Transverse colon (tissue), 4 donors: ENCODE measurements around the gene GC. TPM values are rescaled to one million over a fixed set of nuclear protein-coding genes. Genes with fewer than 3 reads are reported as not detected.
A peak's percentile ranks its signal among the peaks of the same experiment; 100 is the strongest.

ENCODE experiments used
- DNase-seq: peaks from one replicate; pipeline ENCODE4 v3.0.0-alpha.2; 2019
- H3K27ac ChIP-seq, 4 donors: fragments of 200-600 bp; sonication (generic); 2 replicates each; pipeline ENCODE4 v1.5.1; 2016 to 2018; ENCODE audit warnings: inconsistent platforms in 4 of 4
- H3K27me3 ChIP-seq: fragments of 200-600 bp; sonication (generic); 2 replicates; pipeline ENCODE4 v1.5.1; 2017; ENCODE audit warnings: inconsistent platforms
- H3K36me3 ChIP-seq, 4 donors: fragments of 200-600 bp; sonication (generic); 2 replicates each; pipeline ENCODE4 v1.5.1; 2017 to 2019; ENCODE audit warnings: inconsistent platforms in 4 of 4
- H3K4me1 ChIP-seq, 4 donors: fragments of 200-600 bp; sonication (generic); 2 replicates each; pipeline ENCODE4 v1.5.1; 2017 to 2020; ENCODE audit warnings: inconsistent platforms in 4 of 4
- H3K4me3 ChIP-seq, 4 donors: fragments of 200-600 bp; sonication (generic); 1 replicate in 1 of 4; 2 replicates in 3 of 4; pipeline versions ENCODE4 v1.5.1 to v1.6.1; 2017 to 2019; ENCODE audit warnings: inconsistent platforms in 4 of 4
- H3K9me3 ChIP-seq, 2 donors: fragments of 200-600 bp; sonication (generic); 2 replicates each; pipeline ENCODE4 v1.5.1; 2017 to 2019; ENCODE audit warnings: inconsistent platforms in 2 of 2
- EP300 ChIP-seq: sonication (generic); formaldehyde crosslinking; IDR thresholded peaks from one replicate; pipeline ENCODE4 v1.6.1; 2017; ENCODE audit warnings: antibody characterized with exemption, low read depth
- POLR2A ChIP-seq: fragments of 450-650 bp; IDR thresholded peaks from one replicate; pipeline ENCODE4 v1.6.1; 2016; ENCODE audit warnings: antibody characterized with exemption, mild to moderate bottlenecking, moderate library complexity
- POLR2AphosphoS5 ChIP-seq, 3 donors: sonication (generic); formaldehyde crosslinking; IDR thresholded peaks; one replicate each; pipeline ENCODE4 v1.6.1; 2016; ENCODE audit warnings: antibody characterized with exemption in 3 of 3
- WGBS, 2 donors: methylation state at CpG; one replicate each; pipeline ENCODE4 v1.1.5; 2018; ENCODE audit warnings: low coverage in 1 of 2; 5-methylcytosine and 5-hydroxymethylcytosine counted together
- in situ Hi-C, 4 donors: fragments of 200-750 bp; cut with MboI; loops; one replicate each; pipeline versions ENCODE4 v1.15.0 to v1.15.1; 2017; ENCODE audit warnings: low sequenced_read_pairs in 3 of 4, low pct_ligation_motif_present in 1 of 4, low pct_unique_long_range_greater_than_20kb in 1 of 4
- intact Hi-C: fragments of 100-400 bp; cut with DNase I; formaldehyde crosslinking; loops from one replicate; pipeline ENCODE4 v1.15.1; 2023; ENCODE audit warnings: low total_unique reads
- total RNA-seq, 4 donors: library from RNA; depleted of rRNA; stranded (reverse); fragments of >200 nt; gene quantifications; one replicate each; pipeline ENCODE4 v1.1.0, GENCODE V29; 2016
- TF ChIP-seq, protein P1 (sequence below), 5 experiments: fragments of 200-600 bp in 3 of 5; fragments of 450-650 bp in 2 of 5; sonication (generic) in 3 of 5; IDR thresholded peaks; 1 replicate in 2 of 5; 2 replicates in 3 of 5; pipeline ENCODE4 v1.5.1; 2016 to 2017; ENCODE audit warnings: antibody characterized with exemption in 5 of 5, inconsistent platforms in 3 of 5, mild to moderate bottlenecking in 2 of 5, moderate library complexity in 1 of 5

GC gene
- total RNA-seq, 4 donors from 2014 or later = not detected

DNA sequence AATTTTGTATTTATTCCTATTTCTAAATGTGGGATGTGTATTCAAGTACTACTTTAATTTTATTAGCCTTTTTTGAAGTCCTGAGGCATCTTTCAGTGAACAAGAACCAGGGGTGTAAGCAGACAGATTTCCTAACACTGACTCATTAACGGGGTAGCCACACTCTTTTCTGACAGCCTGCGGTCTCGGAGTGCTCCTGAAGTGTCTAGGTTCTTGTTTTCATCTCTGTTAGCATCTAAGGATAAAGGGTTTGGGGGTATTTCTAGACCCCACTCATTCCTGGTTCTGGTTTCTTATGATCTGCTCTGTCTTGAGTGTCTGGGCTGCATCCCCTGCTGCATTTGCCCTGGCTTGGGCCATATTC, 71.9 kb downstream of the GC start:
- Histone ChIP-seq H3K27ac (peak overlapping the region; percentile 50 to 71 (median 64)), H3K9me3 (no peaks in the 10 kb centered on the region), H3K36me3 (no peaks in the 10 kb centered on the region), H3K27me3 (no peaks in the 10 kb centered on the region), H3K4me1 (peaks cover 0 to 35% (median 17%) of the 10 kb centered on the region in 4 donors), H3K4me3 (no peak overlapping the region)
- DNase-seq = no peak
- in situ Hi-C loops (loop anchor here (10.0 to 25.0 kb wide), 4 partner anchors 475 to 1100 kb away; partner anchors contain the start of gene JCHAIN (in 2 of the 4)), intact Hi-C loops (no loop called here)
- 76 to 90% methylated on average over 3 of the region's 3 CpGs for WGBS, 2 donors
- no peak for TF ChIP-seq POLR2AphosphoS5 (IDR thresholded peaks at IDR 0.05)
- TF ChIP-seq, protein P1, sequence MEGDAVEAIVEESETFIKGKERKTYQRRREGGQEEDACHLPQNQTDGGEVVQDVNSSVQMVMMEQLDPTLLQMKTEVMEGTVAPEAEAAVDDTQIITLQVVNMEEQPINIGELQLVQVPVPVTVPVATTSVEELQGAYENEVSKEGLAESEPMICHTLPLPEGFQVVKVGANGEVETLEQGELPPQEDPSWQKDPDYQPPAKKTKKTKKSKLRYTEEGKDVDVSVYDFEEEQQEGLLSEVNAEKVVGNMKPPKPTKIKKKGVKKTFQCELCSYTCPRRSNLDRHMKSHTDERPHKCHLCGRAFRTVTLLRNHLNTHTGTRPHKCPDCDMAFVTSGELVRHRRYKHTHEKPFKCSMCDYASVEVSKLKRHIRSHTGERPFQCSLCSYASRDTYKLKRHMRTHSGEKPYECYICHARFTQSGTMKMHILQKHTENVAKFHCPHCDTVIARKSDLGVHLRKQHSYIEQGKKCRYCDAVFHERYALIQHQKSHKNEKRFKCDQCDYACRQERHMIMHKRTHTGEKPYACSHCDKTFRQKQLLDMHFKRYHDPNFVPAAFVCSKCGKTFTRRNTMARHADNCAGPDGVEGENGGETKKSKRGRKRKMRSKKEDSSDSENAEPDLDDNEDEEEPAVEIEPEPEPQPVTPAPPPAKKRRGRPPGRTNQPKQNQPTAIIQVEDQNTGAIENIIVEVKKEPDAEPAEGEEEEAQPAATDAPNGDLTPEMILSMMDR (IDR thresholded peaks at IDR 0.05) = no peak
- no peak for TF ChIP-seq EP300
- TF ChIP-seq POLR2A = no peak

DNA sequence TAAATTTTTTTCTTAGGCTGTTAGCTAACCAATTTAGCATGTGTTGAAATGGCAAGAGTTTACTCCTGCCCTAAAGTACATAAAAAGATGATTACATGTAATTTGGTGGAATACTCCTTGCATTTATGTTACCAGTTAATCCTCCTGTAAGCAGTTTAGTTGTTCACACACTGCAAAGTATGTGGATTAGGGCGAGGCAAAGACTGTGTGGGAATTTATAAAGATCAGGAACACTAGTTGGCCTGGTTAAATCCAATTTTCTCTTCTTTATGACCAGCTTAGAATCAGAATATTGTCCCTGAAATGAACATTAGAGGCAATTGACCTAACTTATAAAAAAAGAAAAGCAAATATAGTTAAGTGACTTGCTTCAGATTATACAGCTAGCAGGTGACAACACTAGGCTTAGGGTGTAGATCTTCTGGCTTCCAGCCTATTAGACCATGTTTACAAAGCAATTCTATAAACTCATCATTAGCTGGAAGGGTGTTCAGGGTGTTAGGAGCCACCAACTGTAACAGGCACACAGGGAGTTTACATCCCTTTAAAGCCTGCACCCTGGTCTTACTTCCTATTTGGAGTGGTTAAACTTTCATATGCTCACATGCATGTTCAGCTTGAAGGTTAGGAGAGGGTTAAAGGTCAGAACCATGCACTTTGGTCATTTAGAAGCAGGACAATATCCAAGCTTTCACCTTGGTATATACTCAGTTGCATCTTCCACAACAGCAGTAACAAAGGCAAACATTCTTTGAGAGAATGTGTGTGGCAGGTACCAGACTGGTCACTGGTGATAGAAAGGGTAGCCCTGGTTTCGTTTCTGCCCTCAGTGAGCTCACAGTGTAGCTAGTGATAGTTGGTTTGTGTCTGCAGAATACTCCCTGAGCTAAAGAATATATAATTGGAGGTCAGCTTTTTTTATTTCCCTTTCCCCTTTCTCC, 72.6 kb downstream of the GC start:
- H3K27me3 ChIP-seq = no peaks in the 10 kb centered on the region
- H3K4me1 ChIP-seq = peaks cover 0 to 35% (median 17%) of the 10 kb centered on the region in 4 donors
- in situ Hi-C loops (loop anchor here (10.0 to 25.0 kb wide), 4 partner anchors 474 to 1099 kb away; partner anchors contain the start of gene JCHAIN (in 2 of the 4)), intact Hi-C loops (no loop called here)
- H3K36me3 ChIP-seq = no peaks in the 10 kb centered on the region
- peak overlapping the region; percentile 50 to 71 (median 64) for H3K27ac ChIP-seq
- peak; percentile 39 for DNase-seq
- TF ChIP-seq EP300 (no peak), POLR2AphosphoS5 (IDR thresholded peaks at IDR 0.05) (peak in 1 of 3 donors; percentile 49)
- 35 to 60% methylated on average over 1 to 2 of the region's 2 CpGs for WGBS, 2 donors
- H3K9me3 ChIP-seq = no peaks in the 10 kb centered on the region
- H3K4me3 ChIP-seq = no peak overlapping the region

DNA sequence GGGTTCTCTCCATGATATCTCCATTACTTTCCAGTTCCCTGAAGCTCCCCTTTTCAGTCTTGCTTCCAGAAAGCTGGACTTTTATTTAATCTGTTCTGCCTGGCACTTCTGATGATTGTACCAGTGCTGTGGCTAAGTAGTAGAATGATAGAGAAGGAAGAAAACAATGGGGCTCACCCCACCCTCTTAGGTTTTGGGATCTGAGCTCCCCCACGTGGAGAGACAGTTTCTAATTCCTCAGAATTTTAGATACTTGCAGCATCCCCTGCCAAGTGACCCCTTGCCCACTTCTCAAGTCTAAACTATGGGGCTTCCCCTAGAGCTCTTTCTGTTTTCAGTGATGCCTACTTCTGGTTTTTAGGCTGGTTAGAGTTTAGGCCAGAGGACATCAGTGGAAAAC, 73.9 kb downstream of the GC start:
- H3K9me3 ChIP-seq = no peaks in the 10 kb centered on the region
- H3K27me3 ChIP-seq = no peaks in the 10 kb centered on the region
- no peak for TF ChIP-seq EP300
- TF ChIP-seq, protein P1 (IDR thresholded peaks at IDR 0.05) = no peak
- TF ChIP-seq POLR2AphosphoS5 (IDR thresholded peaks at IDR 0.05) = no peak
- no peak for TF ChIP-seq POLR2A
- H3K4me1 ChIP-seq = peaks cover 0 to 35% (median 17%) of the 10 kb centered on the region in 4 donors
- H3K4me3 ChIP-seq = no peak overlapping the region
- intact Hi-C loops = no loop called here
- in situ Hi-C loops = loop anchor here (10.0 to 25.0 kb wide), 4 partner anchors 473 to 1098 kb away; partner anchors contain the start of gene JCHAIN (in 2 of the 4)
- no peaks in the 10 kb centered on the region for H3K36me3 ChIP-seq
- peak; percentile 8 for DNase-seq
- WGBS, 2 donors = 0 to 44% methylated on average over 1 of the region's 1 CpG
- peak overlapping the region in 2 of 4 donors; percentile 50 to 61 for H3K27ac ChIP-seq

DNA sequence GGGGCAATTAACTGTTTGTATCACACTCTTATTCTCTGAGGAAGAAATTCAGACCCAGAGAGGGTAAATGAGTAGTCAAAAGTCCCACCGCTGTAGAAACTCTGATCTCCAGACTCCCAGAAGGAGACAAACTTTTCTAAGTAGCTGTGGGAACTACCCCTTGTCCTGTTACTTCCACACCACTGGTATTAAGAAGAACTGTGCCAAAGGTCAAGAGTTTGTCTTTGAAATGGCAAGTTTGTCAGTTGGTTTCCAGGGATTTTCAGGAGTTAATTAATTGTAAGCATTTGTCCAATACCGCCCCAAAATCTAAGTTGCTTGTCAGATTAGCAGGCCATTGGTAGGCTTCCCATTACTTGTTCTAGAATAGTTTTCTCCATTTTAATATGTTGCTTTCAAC, 85.7 kb downstream of the GC start:
- H3K4me1 ChIP-seq = no peaks in the 10 kb centered on the region
- 94 to 95% methylated on average over 2 of the region's 2 CpGs for WGBS, 2 donors
- intact Hi-C loops (no loop called here), in situ Hi-C loops (no loop called here)
- TF ChIP-seq POLR2AphosphoS5 (IDR thresholded peaks at IDR 0.05) (no peak), POLR2A (no peak), EP300 (no peak)
- TF ChIP-seq, protein P1 (IDR thresholded peaks at IDR 0.05) = no peak
- no peak overlapping the region for H3K4me3 ChIP-seq
- no peaks in the 10 kb centered on the region for H3K9me3 ChIP-seq
- no peak for DNase-seq
- H3K27me3 ChIP-seq = no peaks in the 10 kb centered on the region
- H3K36me3 ChIP-seq = no peaks in the 10 kb centered on the region
- no peak overlapping the region for H3K27ac ChIP-seq
